ENCODE measurements around the gene NOL9.

The NOL9 gene

GRCh38 chr1:6588893-6589520, 34.7 kb upstream of the NOL9 start:
- no peak for DNase-seq

- DNase-seq = no peak
These were observed 34.0 kb upstream of the NOL9 start for GRCh38 chr1:6588128-6588892.

GRCh38 chr1:6587261-6588005, 33.1 kb upstream of the NOL9 start:
- no peak for DNase-seq

- no peak for DNase-seq
These were observed 32.1 kb upstream of the NOL9 start for GRCh38 chr1:6586404-6586816.

- DNase-seq = no peak
These were observed 31.5 kb upstream of the NOL9 start for GRCh38 chr1:6585841-6586240.

GRCh38 chr1:6585081-6585722, 30.9 kb upstream of the NOL9 start:
- no peak for DNase-seq

GRCh38 chr1:6584126-6585080, 30.1 kb upstream of the NOL9 start:
- no peak for DNase-seq

- DNase-seq = no peak
These were observed 28.1 kb upstream of the NOL9 start for GRCh38 chr1:6582370-6582769.

- DNase-seq = no peak
These were observed 27.4 kb upstream of the NOL9 start for GRCh38 chr1:6581561-6582305.

GRCh38 chr1:6580593-6581409, 26.5 kb upstream of the NOL9 start:
- DNase-seq = no peak

GRCh38 chr1:6580119-6580592, 25.8 kb upstream of the NOL9 start:
- no peak for DNase-seq

GRCh38 chr1:6579374-6580118, 25.2 kb upstream of the NOL9 start, which contains the start of gene ZBTB48:
Gene ZBTB48 (plus strand): TSS chr1:6579994. CDS start chr1:6580610, 616 bp downstream.
- DNase-seq = peak; percentile 92

- DNase-seq = no peak
These were observed 24.5 kb upstream of the NOL9 start for GRCh38 chr1:6578624-6579373.

GRCh38 chr1:6577831-6578525, 23.7 kb upstream of the NOL9 start:
- no peak for DNase-seq

- DNase-seq = no peak
These were observed 20.5 kb upstream of the NOL9 start for GRCh38 chr1:6574818-6575217.

- DNase-seq = no peak
These were observed 19.8 kb upstream of the NOL9 start for GRCh38 chr1:6574025-6574620.

- DNase-seq = no peak
These were observed 18.5 kb upstream of the NOL9 start for GRCh38 chr1:6572653-6573383.

All from NCI-H526 treated with DMSO at 0.1 percent for 48 hours (cell line).